Measurements from ENCODE around the gene ADGRE1. TPM values are rescaled to one million over a fixed set of nuclear protein-coding genes. Genes with fewer than 3 reads are reported as not detected.

Gene ADGRE1
- total and polyA plus RNA-seq, 2 of the 13 experiments (the other 11 are each of a cell fraction or from before 2014, with no cell fraction given), result not detected

GRCh38 chr19:6971366-6971765, 84.0 kb downstream of the ADGRE1 start:
- no peak for FAIRE-seq
- no TSS peak for BruUV-seq (replicated peaks)
- intact Hi-C loops (cut with micrococcal nuclease; ENCODE audit: unreplicated experiment), result no loop called here
- H2AFZ ChIP-seq (ENCODE audit: low read length), result no peak overlapping the region
- no peak for DNase-seq (ENCODE audit: low spot score)
- ATAC-seq, result no peak
- H3K27me3 ChIP-seq (ENCODE audit: control insufficient read depth in 1 of 2, insufficient read depth in 2 of 2, low read length in 2 of 2), result peaks cover 0 to 19% of the 10 kb centered on the region in 2 experiments; a peak in 1 of 5 replicates
- peaks cover 9% of the 10 kb centered on the region for H3K4me1 ChIP-seq (ENCODE audit: insufficient read depth, low read length)
- no peak overlapping the region for H3K4me3 ChIP-seq (replicated peaks in 1 of 3; ENCODE audit: insufficient read depth in 1 of 3, low read depth in 2 of 3, low read length in 3 of 3)
- no peak overlapping the region for H3K4me2 ChIP-seq (ENCODE audit: low read depth, low read length)
- 8% methylated on average over 1 of the region's 1 CpG for WGBS (ENCODE audit: low lambda C conversion rate)
- no peaks in the 10 kb centered on the region for H4K20me1 ChIP-seq (ENCODE audit: insufficient read depth, low read length)
- ChIA-PET POLR2A (no interaction called here), CTCF (ENCODE audit: low intra/inter-chr PET ratio, low total read pairs) (no interaction called here)
- TF ChIP-seq REL (CRISPR knock-in tag; conservative IDR thresholded peaks at IDR 0.05) (no peak), ZNF773 (CRISPR knock-in tag; IDR thresholded peaks at IDR 0.05; ENCODE audit: borderline replicate concordance) (no peak), ZNF839 (CRISPR knock-in tag; IDR thresholded peaks at IDR 0.05; ENCODE audit: borderline replicate concordance) (no peak), PBX3 (CRISPR knock-in tag; IDR thresholded peaks at IDR 0.05; ENCODE audit: borderline replicate concordance) (no peak), TRIM22 (IDR thresholded peaks at IDR 0.05) (no peak), TCF12 (IDR thresholded peaks at IDR 0.05) (no peak), TCF12 (CRISPR knock-in tag; IDR thresholded peaks at IDR 0.05) (no peak), HOXD1 (CRISPR knock-in tag; IDR thresholded peaks at IDR 0.05) (no peak), ZNF431 (CRISPR knock-in tag; IDR thresholded peaks at IDR 0.05; ENCODE audit: borderline replicate concordance, low read depth) (no peak), ZNF777 (CRISPR knock-in tag; IDR thresholded peaks at IDR 0.05) (no peak), ZNF879 (CRISPR knock-in tag; IDR thresholded peaks at IDR 0.05) (no peak), GATAD1 (CRISPR knock-in tag; IDR thresholded peaks at IDR 0.05) (no peak), SRSF9 (IDR thresholded peaks at IDR 0.05; ENCODE audit: borderline replicate concordance, insufficient read depth, low read depth, low read length, poor library complexity, severe bottlenecking) (no peak), BCL3 (CRISPR knock-in tag; IDR thresholded peaks at IDR 0.05) (no peak), ZNF572 (CRISPR knock-in tag; IDR thresholded peaks at IDR 0.05) (no peak), RORA (CRISPR knock-in tag; IDR thresholded peaks at IDR 0.05) (no peak), NFATC3 (CRISPR knock-in tag; IDR thresholded peaks at IDR 0.05) (no peak), NFE2L2 (IDR thresholded peaks at IDR 0.05; ENCODE audit: low read length) (no peak), RBFOX2 (IDR thresholded peaks at IDR 0.05; ENCODE audit: low read depth, low read length) (no peak), SMAD9 (CRISPR knock-in tag; IDR thresholded peaks at IDR 0.05) (no peak), NFIC (IDR thresholded peaks at IDR 0.05; ENCODE audit: low read length) (no peak)
- H3K27ac ChIP-seq (ENCODE audit: extremely low read length, insufficient read depth, low read length), result no peak overlapping the region
- H3K79me2 ChIP-seq (ENCODE audit: insufficient read depth, low read length), result no peaks in the 10 kb centered on the region
- no peaks in the 10 kb centered on the region for H3K9me3 ChIP-seq (ENCODE audit: low read length)
- in situ Hi-C loops (cut with HindIII; ENCODE audit: extremely low pct_ligation_motif_present, low pct_unique_long_range_greater_than_20kb), result no loop called here
- no peak overlapping the region for H3K9ac ChIP-seq (ENCODE audit: insufficient read depth, low read depth, low read length)
- no peaks in the 10 kb centered on the region for H3K36me3 ChIP-seq (replicated peaks in 1 of 2; ENCODE audit: control insufficient read depth in 1 of 2, insufficient read depth in 2 of 2, low read length in 2 of 2)

Data from HepG2 (cell line).